ENCODE measurements around the gene GLB1L.

GRCh38 chr2:219253753-219254589 lies 8.7 kb upstream of the GLB1L start, which contains the start of gene TUBA4A:
- TF ChIP-seq CTCF (optimal IDR thresholded peaks at IDR 0.05 in 1 of 3, IDR thresholded peaks at IDR 0.05 in 1 of 3, conservative IDR thresholded peaks at IDR 0.05 in 1 of 3; ENCODE audit: extremely low read depth in 1 of 3, insufficient read depth in 2 of 3, low read length in 3 of 3) (peak in 1 of 3 experiments; percentile 20), EZH2 (IDR thresholded peaks at IDR 0.05; ENCODE audit: low read length) (peak; percentile 27)
